ENCODE measurements around the gene TSEN15.
A peak's percentile ranks its signal among the peaks of the same experiment; 100 is the strongest.
"Not testable (repeated sequence)": the region's sequence is repeated elsewhere in the genome, so short reads cannot be mapped to it uniquely, and the experiment has no call there.

The TSEN15 gene

GRCh38 chr1:184056921-184057555 is 5.5 kb downstream of the TSEN15 start:
- DNase-seq = no peak

- no peak for DNase-seq
These were observed 8.4 kb downstream of the TSEN15 start for GRCh38 chr1:184059887-184060286.

- DNase-seq = no peak
These were observed 8.8 kb downstream of the TSEN15 start for GRCh38 chr1:184060316-184060715.

GRCh38 chr1:184061396-184062003 is 10.0 kb downstream of the TSEN15 start:
- no peak for DNase-seq

- peak in 1 of 2 experiments; percentile 3 for DNase-seq
These were observed 11.2 kb downstream of the TSEN15 start for GRCh38 chr1:184062640-184063286.

- DNase-seq = no peak
These were observed 14.0 kb downstream of the TSEN15 start for GRCh38 chr1:184065559-184065958.

- no peak for DNase-seq
These were observed 16.8 kb downstream of the TSEN15 start for GRCh38 chr1:184068354-184068753.

GRCh38 chr1:184069675-184070074 is 18.1 kb downstream of the TSEN15 start:
- no peak for DNase-seq

GRCh38 chr1:184072376-184072775 is 20.8 kb downstream of the TSEN15 start:
- DNase-seq = no peak

- no peak for DNase-seq
These were observed 22.9 kb downstream of the TSEN15 start for GRCh38 chr1:184074383-184074782.

- DNase-seq = peak; percentile 79 to 80
These were observed 23.8 kb downstream of the TSEN15 start for GRCh38 chr1:184075055-184076029.

GRCh38 chr1:184078564-184079249 is 27.2 kb downstream of the TSEN15 start:
- DNase-seq = no peak

- DNase-seq = no peak
These were observed 28.8 kb downstream of the TSEN15 start for GRCh38 chr1:184080309-184080708.

GRCh38 chr1:184082541-184083415 is 31.2 kb downstream of the TSEN15 start:
- DNase-seq = no peak

GRCh38 chr1:184085667-184086066 is 34.1 kb downstream of the TSEN15 start:
- DNase-seq = no peak

- no peak for DNase-seq
These were observed 36.5 kb downstream of the TSEN15 start for GRCh38 chr1:184088037-184088436.

GRCh38 chr1:184093071-184093470 is 41.5 kb downstream of the TSEN15 start:
- DNase-seq = no peak

GRCh38 chr1:184096005-184096404 is 44.5 kb downstream of the TSEN15 start:
- DNase-seq = no peak

GRCh38 chr1:184096580-184096979 is 45.0 kb downstream of the TSEN15 start:
- DNase-seq = not testable (repeated sequence)

GRCh38 chr1:184101141-184101540 is 49.6 kb downstream of the TSEN15 start:
- no peak for DNase-seq

GRCh38 chr1:184101571-184101970 is 50.0 kb downstream of the TSEN15 start:
- DNase-seq = no peak

All from NCI-H2081 (cell line).